Stimulated activated CD4-positive, alpha-beta T cell treated with anti-CD3 and anti-CD28 coated beads, Interleukin-12 subunit alpha, Interleukin-12 subunit beta, amount 100 ng/mL, for 24 hours (primary cell): ENCODE results near the gene CNN2.
A peak's percentile ranks its signal among the peaks of the same experiment; 100 is the strongest.
"Not testable (repeated sequence)": the region's sequence is repeated elsewhere in the genome, so short reads cannot be mapped to it uniquely, and the experiment has no call there.

Source experiments
- DNase-seq, 2 experiments: peaks; one replicate each; pipeline ENCODE4 v3.0.0-alpha.2; 2020; ENCODE audit warnings: low read depth in 2 of 2

CNN2 gene

GRCh38 chr19:1010586-1011510 is 15.6 kb upstream of the CNN2 start:
- DNase-seq, result no peak

- no peak for DNase-seq
Observed at GRCh38 chr19:1011831-1012333, 14.5 kb upstream of the CNN2 start.

- DNase-seq, result no peak
Observed at GRCh38 chr19:1012334-1012733, 14.1 kb upstream of the CNN2 start.

GRCh38 chr19:1013218-1013617 is 13.2 kb upstream of the CNN2 start:
- DNase-seq, result no peak

- DNase-seq, result no peak
Observed at GRCh38 chr19:1014161-1015060, 12.0 kb upstream of the CNN2 start.

GRCh38 chr19:1015061-1015781 is 11.2 kb upstream of the CNN2 start:
- no peak for DNase-seq

- DNase-seq, result no peak
Observed at GRCh38 chr19:1015782-1016646, 10.4 kb upstream of the CNN2 start.

- DNase-seq, result no peak
Observed at GRCh38 chr19:1016647-1017114, 9.7 kb upstream of the CNN2 start.

GRCh38 chr19:1017115-1017905 is 9.1 kb upstream of the CNN2 start:
- DNase-seq, result no peak

- DNase-seq, result no peak
Observed at GRCh38 chr19:1017906-1018305, 8.5 kb upstream of the CNN2 start.

- no peak for DNase-seq
Observed at GRCh38 chr19:1018393-1018792, 8.0 kb upstream of the CNN2 start.

GRCh38 chr19:1018932-1019615 is 7.3 kb upstream of the CNN2 start:
- DNase-seq, result no peak

- DNase-seq, result no peak
Observed at GRCh38 chr19:1019616-1019961, 6.8 kb upstream of the CNN2 start.

- DNase-seq, result no peak
Observed at GRCh38 chr19:1019980-1020867, 6.2 kb upstream of the CNN2 start.

- DNase-seq, result peak; percentile 92 to 94
Observed at GRCh38 chr19:1020868-1021425, 5.5 kb upstream of the CNN2 start, which contains the start of gene TMEM259. TMEM259 (minus strand) TSS chr19:1021123; CDS start chr19:1020996, 127 bp downstream.

- DNase-seq, result not testable (repeated sequence)
Observed at GRCh38 chr19:1023883-1024188, 2.6 kb upstream of the CNN2 start.

GRCh38 chr19:1025080-1025479 is 1.3 kb upstream of the CNN2 start:
- DNase-seq, result not testable (repeated sequence)
